ENCODE measurements around the gene PRCD. TPM values are rescaled to one million over a fixed set of nuclear protein-coding genes. Genes with fewer than 3 reads are reported as not detected.

The PRCD gene, protein sequence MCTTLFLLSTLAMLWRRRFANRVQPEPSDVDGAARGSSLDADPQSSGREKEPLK
- 10 to 100 TPM in 1 of 3 donors, 1 to 10 TPM in 2; 1.6 to 14.4 (median 4.7) TPM for polyA plus RNA-seq

DNA sequence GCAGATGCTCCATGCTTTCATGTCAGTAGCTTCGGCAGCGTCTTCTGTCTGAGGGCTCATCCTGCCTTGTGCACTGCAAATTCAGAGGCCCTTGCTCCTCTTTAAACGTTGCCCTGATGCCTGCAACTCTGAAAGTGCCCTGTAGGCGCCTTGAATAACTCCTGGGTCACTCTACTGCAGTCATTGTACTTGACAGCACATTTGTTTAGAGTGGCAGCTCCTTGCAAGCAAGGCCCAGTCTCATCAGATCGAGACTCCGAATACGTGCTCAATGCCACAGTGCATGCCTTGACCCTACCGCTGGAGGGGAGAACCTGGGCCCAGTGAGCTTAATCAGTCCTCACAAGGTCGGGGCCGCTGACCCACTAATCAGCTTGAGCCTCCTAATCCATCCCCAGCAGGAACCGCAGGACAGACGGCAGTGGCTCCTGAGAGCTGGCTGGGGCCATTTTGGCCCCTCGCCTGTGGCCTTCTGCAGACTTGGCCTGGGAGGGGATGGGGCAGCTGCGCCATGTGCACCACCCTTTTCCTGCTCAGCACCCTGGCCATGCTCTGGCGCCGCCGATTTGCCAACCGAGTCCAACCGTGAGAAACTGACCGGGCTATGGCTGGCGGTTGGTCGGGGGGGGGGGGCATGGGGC, at the start of gene PRCD:
Gene PRCD (plus strand): TSS at position 414 of the 641 bp plus-strand sequence. CDS start 98 bp downstream, at position 512.
- WGBS, 3 donors, result 80 to 82% (median 80%) methylated on average over 16 to 22 of the region's 22 CpGs
- no peak within 1 kb of the TSS for H3K27ac ChIP-seq (ENCODE audit: low read depth, low read length)

DNA sequence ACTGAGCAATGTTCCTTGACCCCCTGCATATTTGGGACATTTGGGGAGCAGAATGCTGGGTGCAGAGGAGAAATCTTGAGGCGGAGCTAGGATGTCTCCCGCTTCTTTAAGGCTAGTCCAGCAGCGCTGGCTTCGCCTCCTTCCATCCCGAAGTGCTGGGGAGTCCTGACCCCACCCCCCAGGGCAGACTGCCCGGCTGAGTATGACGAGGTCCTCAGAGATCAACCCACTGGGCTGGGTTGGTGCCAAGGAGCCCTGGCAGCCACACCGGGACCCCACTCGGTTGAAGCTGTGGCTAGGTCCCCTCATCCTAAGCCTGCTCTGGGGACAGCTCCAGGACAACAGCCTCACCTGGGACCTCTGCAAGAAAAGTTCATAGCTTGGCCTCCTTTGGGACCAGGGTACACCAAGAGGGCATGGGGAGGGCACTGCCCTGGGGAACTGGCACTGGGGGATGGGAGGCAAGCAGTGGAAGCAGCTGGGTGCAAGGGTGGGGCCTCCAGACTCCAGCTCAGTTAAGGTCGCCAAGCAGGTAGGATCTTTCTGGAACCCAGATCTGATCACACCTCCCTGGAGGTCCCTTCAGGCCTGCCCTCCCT, 49.6 kb upstream of the PRCD start:
- H3K27ac ChIP-seq (ENCODE audit: low read depth, low read length), result no peak overlapping the region

DNA sequence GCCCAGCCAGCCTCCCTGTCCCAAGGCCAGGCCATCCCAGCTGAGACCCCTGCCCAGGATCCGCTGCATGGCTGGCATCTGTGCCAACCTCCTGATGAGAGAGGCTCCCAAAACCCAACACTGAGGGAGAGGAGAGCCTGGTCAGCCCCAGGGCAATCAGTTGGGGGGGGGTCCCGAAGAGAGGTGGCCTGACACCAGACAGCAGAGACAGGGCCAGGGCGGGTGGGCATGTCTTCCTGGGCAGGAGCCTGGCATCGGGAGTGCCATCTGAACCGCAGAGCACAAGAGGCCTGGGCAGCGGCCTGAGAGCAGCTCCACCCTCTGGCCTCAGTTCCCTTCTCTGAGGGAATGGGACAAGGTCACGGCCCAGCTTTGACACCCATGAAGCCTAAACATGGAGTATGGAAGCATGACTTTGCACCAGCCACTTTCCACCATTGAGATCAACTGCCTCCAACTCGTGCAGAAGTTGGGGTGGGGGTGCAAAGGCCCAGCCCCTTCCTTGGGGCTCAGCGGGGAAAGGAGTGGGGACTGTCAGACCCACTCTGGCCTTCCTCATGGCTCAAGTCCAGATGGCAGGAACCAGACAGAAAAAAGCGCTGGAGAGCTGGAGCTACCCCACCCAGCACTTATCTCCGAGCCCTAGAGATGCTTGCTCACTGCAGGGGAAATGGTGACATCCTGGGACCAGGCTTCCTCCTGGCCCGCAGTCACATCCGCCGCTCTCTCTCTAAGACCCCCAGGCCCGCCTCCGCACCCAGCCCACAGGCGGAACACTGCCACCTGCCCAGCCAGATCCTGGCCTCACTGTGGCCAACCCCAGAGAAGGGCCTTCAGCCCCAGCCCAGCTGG, 48.3 kb upstream of the PRCD start:
- H3K27ac ChIP-seq (ENCODE audit: low read depth, low read length), result peak overlapping the region; percentile 21
- 61 to 84% (median 65%) methylated on average over 16 to 17 of the region's 17 CpGs for WGBS, 3 donors

More for the DNA sequence above, 49.6 kb upstream of the PRCD start:
- WGBS, 3 donors, result 70 to 77% (median 74%) methylated on average over 9 to 10 of the region's 10 CpGs

DNA sequence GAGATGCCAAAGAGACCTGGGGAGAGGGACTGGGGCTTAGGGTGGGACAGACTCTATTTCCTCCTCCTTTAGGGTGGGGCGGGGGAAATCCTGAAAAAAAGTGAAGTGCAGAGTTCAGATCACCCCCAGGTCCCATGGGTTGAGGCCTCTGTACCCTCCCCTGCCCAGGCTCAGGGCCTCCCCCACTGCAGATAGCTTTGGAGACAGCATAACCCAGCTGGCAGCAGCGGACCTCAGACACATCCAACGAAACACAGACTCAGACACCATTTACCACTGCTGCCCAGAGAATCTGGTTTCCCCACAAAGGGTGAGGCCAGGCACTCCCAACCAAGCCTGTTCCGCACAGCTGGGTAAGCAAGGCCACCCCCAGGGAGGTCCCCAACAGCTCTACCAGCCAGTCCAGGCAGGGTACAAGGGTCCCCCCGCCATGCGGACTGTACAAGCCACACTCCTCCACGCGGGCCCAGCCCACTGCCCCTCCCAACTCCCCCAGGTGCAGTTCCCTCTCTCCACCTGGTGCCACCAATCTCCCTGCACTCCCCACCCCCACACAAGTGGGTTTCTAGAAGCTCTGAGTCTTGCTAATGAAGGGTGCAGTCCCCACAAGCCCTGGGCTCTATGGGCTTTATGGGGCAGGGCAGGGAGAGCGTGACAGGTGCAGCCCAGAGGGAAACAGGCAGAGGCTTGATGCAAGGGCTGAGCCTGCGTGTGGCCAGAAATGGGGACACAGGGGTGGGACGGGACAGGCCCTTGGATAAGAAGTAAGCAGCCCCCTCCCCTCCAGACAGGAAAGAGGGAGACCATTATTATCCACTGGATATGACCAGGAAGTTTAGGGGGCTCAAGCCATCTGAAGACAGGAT, 47.5 kb upstream of the PRCD start:
- no peak overlapping the region for H3K27ac ChIP-seq (ENCODE audit: low read depth, low read length)
- 56 to 74% (median 60%) methylated on average over 11 of the region's 11 CpGs for WGBS, 3 donors

DNA sequence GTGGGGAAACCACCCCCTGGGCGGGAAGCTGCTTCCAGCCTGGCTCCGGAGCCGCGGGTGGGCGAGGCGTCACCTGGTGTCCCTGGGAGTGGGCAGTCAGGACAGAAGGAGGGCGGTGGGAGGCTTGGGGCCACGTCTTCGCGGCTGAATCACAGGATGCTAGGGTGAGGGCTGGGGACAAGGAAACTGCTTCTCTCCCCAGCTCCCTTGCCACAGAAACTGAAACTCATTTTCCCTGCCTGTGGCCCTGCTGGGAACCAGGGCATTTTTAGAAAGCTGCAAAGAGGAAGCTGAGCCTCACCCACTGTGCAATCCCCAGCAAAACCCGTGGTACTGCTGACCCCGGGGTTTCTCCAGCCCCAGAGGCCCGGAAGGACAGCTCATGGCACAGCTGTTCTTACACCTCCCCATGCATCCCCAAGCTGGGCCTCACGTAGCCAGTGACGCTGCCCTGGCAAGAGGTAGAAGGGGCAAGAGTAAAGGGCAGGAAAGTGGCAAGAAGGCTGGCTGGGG, 46.8 kb upstream of the PRCD start:
- peak overlapping the region; percentile 5 for H3K27ac ChIP-seq (ENCODE audit: low read depth, low read length)
- WGBS, 3 donors, result 12 to 33% (median 15%) methylated on average over 15 of the region's 15 CpGs

DNA sequence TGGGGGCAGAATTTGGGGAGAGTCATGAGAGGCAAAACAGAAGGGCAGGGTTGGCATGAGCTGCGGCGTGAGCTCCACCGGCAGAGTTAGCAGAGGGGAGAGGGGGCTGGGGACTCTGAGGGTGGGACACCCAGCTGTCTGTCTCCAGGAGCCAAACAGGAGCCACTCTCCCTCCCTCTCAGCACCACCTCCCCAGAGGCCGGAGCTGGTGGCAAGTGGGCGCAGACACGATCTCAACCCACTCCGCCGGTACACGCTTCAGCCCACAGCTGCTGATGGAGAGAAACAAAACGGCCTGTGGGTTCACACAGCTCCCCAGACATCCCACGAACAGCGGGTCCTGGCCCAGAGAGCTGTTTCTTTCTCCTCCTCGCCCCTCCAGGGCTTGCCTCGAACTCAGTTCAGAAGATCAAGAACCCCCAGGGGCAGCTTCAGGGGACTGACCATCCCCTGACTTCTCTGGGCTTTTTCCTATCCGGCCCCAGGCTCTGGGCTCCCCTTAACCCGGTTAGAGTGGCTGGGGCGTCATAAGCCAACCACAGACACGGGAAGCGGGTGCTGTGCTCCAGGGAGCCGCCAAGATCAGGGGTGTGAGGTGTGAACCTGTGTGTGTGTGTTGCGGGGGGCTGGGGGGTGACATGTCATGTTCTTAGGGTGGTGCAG, 46.2 kb upstream of the PRCD start:
- peak overlapping the region; percentile 5 for H3K27ac ChIP-seq (ENCODE audit: low read depth, low read length)
- WGBS, 3 donors, result 52 to 74% (median 62%) methylated on average over 15 to 21 of the region's 21 CpGs

DNA sequence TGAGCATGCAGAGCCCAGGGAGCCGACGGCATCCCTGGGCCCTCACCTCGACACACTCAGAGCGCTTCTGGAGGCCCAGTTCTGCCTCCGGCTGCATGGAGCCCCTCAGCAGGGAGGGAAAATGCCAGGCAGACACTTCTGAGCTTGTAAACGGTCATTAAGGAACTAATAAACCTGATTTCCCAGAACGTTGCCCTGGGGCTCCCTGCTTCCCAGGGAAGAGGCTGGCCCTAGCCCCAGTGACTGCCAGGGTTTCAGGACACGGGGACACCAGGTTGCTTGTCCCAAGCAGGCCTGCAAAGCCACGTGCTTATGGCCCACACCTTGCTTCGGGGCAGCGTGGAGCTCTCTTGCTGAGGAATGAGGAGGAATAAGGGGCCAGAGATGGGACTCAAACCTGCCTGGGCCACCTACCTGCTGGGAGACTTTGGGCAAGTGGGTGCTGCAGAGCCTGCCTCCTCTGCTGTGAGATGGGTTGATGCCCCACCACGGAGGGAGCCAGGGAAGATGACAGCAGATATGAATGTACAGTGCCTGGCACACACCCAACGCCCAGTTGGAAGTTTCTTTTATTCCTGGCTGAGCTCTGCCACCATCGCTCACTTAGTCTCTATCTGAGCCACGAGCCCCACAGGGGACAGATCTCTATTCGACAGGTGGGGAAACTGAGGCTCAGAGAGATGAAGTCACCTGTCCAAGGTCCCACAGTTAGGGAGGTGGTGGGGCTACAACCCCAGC, 44.0 kb upstream of the PRCD start:
- H3K27ac ChIP-seq (ENCODE audit: low read depth, low read length), result no peak overlapping the region
- WGBS, 3 donors, result 83 to 89% (median 88%) methylated on average over 16 of the region's 16 CpGs

DNA sequence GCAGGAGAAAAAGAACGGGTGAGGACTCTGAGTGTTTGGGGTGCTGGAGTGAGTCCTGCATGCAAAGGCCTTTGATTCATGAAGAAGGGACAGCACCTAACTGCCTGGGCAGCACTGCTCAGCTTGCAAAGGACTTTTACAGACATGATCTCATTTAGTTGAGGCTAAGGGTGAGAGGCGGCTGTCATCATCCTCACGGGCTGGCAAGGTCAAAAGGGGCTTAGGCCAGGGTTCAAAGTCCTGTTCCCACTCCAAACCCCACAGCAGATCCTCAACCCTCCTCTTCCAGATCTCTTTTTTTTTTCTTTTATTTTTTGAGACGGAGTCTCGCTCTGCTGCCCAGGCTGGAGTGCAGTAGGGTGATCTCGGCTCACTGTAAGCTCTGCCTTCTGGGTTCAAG, 43.4 kb upstream of the PRCD start:
- H3K27ac ChIP-seq (ENCODE audit: low read depth, low read length), result no peak overlapping the region
- 85 to 94% (median 91%) methylated on average over 6 of the region's 6 CpGs for WGBS, 3 donors

DNA sequence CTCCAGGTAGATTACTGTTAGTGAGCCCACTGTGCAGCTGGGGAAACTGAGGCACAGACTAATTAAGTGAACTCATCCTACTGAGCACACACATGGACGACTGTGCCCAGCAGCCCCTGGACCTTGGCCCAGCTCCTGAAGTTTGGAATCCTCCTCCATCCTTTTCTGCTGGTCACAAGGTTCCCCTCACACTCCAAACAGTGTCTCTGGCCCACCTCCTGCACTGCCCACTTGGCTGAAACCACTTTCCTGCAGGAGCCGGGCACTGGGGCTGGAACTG, 42.2 kb upstream of the PRCD start:
- WGBS, 3 donors, result 25 to 68% (median 42%) methylated on average over 2 of the region's 2 CpGs
- H3K27ac ChIP-seq (ENCODE audit: low read depth, low read length), result no peak overlapping the region

DNA sequence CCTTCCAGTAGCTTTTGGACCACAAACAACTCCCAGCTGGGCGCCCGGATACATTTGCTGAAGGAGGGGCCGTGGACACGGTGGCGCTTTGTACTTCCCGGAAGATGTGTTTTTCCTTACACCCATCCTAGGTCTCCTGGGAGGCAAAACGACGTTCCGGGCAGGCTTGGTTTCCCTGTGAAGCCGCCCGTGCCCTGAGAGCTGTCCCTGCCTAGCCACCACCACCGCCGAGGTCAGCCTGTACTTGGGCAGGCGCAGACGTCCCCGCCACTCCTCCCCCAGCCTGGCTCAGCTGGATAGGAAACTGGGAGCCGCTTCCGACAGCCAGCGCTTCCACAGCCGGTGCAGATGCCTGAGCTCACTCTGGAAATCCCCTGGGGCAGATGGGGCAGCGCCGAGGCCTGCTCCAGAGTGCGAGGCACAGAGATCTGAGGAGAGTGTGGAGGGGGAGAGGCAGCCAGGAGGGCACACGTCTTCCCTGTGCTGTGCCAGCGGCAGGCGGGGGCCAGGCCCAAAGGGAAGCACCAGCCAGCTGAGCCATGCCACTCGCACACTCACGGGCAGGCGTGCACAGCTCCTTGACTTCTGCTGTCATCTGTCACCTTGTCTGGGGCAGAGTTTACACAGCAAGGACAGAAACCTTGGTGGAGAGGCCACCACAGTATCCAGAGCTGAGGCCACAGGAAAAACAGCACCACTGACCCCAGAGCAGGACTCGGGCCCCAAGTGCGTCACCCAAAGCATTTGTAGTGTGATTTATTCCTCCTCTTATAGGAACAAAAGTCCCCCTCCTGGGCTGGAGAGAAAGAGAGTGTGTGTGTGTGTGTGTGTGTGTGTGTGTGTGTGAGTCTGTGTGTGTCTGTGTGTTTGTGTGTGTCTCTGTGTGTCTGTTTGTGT, 41.6 kb upstream of the PRCD start:
- no peak overlapping the region for H3K27ac ChIP-seq (ENCODE audit: low read depth, low read length)
- WGBS, 3 donors, result 13 to 41% (median 32%) methylated on average over 31 of the region's 31 CpGs

DNA sequence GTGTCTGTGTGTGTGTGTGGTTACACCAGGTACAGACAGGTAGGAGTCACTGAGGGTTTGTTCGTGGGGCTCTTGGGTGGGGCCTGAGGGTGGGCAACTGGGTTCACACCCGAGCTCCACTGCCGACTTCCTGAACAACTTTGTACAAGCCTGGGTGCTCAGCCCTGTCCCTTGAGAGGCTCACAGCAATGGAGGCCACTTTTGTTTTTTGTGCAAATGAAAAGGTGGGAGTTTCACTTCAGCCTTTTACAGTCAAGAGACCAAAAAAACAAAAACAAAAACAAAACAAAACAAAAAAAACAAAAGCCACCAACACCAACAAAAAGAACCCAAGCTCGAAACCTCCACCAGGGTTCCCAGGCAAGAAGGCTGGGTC, 41.0 kb upstream of the PRCD start:
- H3K27ac ChIP-seq (ENCODE audit: low read depth, low read length), result no peak overlapping the region
- 61 to 63% (median 62%) methylated on average over 4 of the region's 4 CpGs for WGBS, 3 donors

DNA sequence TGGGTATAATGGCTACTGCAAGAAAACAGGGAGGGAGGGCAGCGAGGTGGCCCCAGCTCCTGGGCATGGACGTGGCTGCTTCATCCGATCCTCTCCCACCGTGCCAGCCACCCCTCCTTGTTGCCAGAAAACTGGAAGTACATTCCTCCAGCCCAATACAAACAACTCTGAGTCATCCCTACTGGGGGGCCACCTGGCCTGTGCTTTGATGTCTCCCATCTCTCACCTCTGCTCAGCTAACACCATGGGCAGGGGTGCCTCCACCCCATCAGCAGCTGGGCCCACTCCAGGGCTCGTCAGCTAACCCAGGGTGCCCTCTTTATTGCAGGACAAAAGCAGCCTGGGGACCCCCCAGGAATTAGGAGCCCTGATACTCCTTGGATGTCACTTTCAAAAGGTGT, 40.6 kb upstream of the PRCD start:
- 57 to 82% (median 73%) methylated on average over 5 of the region's 5 CpGs for WGBS, 3 donors
- no peak overlapping the region for H3K27ac ChIP-seq (ENCODE audit: low read depth, low read length)

DNA sequence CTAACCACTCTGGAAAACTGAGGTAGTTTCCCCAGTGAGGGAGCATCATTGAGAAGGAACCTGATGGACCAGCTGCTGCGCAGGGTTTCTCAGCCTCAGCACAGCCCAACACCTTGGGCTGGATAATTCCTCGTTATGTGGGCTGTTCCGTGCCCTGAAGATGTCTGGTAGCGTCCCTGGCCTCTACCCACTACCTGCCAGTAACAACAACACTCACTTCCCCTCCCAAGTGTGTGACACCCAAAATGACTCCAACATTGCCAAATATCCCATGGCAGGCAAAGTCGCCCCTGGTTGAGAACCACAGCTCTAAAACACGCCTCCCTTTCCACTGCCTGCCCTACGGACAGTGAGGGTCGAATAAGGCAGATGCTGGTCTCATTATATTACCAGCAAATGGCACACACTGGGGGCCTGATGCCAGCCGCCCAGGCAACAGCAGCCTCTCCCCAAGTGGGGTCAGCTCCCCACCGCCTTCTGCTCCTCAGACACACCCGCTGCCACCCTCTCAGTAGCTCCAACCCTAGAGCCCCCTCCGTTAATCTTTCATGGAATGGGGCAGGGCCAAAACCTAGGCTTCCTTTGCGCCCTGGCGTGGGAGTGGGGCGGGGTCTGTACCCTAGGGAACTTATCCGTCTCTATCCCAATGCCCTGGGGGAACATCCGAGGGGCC, 39.6 kb upstream of the PRCD start:
- H3K27ac ChIP-seq (ENCODE audit: low read depth, low read length), result no peak overlapping the region
- WGBS, 3 donors, result 34 to 54% (median 53%) methylated on average over 17 of the region's 17 CpGs

DNA sequence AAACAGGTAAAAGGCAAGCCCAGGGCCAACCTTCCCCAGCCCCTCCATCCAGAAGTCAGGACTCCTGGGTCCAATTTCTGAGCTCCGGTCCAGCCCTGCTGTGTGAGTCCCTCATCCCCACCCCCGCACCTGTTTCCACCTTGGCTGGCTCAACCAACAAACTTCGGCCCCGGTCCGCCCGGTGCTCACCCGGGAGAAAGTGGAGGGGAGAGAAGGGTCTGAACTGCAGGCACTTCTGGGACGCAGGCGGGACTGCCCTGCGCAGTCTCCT, 39.2 kb upstream of the PRCD start:
- 3 to 18% (median 16%) methylated on average over 10 of the region's 10 CpGs for WGBS, 3 donors
- H3K27ac ChIP-seq (ENCODE audit: low read depth, low read length), result no peak overlapping the region

DNA sequence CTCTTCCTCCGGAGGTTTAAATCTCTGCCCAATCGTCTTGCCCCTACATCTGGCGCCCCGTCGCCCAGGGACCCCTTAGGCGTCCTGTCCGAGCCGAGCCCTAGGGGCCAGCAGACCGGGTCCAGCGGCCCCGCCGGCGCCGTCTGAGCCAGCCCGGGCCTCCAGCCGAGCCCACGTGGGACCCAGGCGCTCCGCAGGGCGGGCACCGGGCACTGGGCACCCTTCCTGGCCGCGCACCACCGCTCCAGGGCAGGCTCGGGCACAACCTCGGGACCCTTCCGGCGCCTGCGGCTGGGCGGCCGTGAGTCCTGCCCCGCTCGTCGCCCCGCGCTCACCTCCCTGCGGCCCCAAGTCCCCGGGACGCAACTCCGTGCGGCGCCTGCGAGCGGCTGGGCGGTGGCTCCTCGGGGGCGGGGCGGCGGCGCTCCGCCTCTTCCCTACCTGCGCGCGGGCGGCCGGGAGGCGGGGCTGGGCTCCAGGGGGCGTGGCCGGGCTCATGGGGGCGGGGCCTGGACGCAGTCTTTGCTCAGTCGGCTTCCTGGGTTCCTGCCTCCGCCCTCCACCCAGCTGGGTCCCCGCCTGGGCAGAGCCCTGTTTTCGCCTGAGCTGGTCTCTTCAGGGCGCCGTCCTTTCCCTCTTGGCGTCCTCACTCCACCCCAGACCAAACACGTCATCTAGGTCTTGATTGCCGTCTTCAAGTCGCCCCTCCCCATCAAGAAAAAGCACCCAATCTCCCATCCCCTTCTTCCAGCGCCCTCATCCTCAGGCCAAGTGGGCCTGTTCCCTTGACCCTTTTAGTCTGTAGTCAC, 38.6 kb upstream of the PRCD start, which contains the start of gene RHBDF2:
Gene RHBDF2 (minus strand): TSS at position 406 of the 809 bp plus-strand sequence. CDS start 19,899 bp downstream, outside the sequence.
- H3K27ac ChIP-seq (ENCODE audit: low read depth, low read length), result no peak within 1 kb of the TSS

More for the DNA sequence above, 38.6 kb upstream of the PRCD start, which contains the start of gene RHBDF2:
- 1% methylated on average over 36 to 72 of the region's 72 CpGs for WGBS, 3 donors

Data from adipose tissue (tissue), 3 donors.